Stimulated activated CD8-positive, alpha-beta memory T cell treated with anti-CD3 and anti-CD28 coated beads, Interleukin-15, amount 100 ng/mL, for 24 hours (primary cell): ENCODE data around the gene DHDH.
"Not testable (repeated sequence)": the region's sequence is repeated elsewhere in the genome, so short reads cannot be mapped to it uniquely, and the experiment has no call there.

Experiments
- DNase-seq: peaks from one replicate; pipeline ENCODE4 v3.0.0-alpha.2; 2020; ENCODE audit warnings: low read depth

The DHDH gene

GRCh38 chr19:48933382-48933932, at the start of gene DHDH:
Gene DHDH, plus strand, starts transcription at chr19:48933699. Its CDS starts 23 bp downstream, at chr19:48933722.
- peak; percentile 37 for DNase-seq

GRCh38 chr19:48883726-48884125, 49.8 kb upstream of the DHDH start:
- no peak for DNase-seq

GRCh38 chr19:48887861-48888612, 45.5 kb upstream of the DHDH start:
- no peak for DNase-seq

GRCh38 chr19:48889496-48889895, 44.0 kb upstream of the DHDH start:
- not testable (repeated sequence) for DNase-seq

- no peak for DNase-seq
These were observed 42.9 kb upstream of the DHDH start for GRCh38 chr19:48890551-48890950.

- no peak for DNase-seq
These were observed 38.3 kb upstream of the DHDH start for GRCh38 chr19:48895226-48895625.

- DNase-seq, result no peak
These were observed 37.2 kb upstream of the DHDH start for GRCh38 chr19:48896191-48896720.

- DNase-seq, result no peak
These were observed 36.3 kb upstream of the DHDH start for GRCh38 chr19:48897181-48897580.

GRCh38 chr19:48899386-48899749, 34.1 kb upstream of the DHDH start:
- not testable (repeated sequence) for DNase-seq

- DNase-seq, result peak; percentile 89
These were observed 33.6 kb upstream of the DHDH start, which contains the start of gene NUCB1 for GRCh38 chr19:48899781-48900476. Gene NUCB1, plus strand, starts transcription at chr19:48900312. Its CDS starts 485 bp downstream, at chr19:48900797.

- DNase-seq, result no peak
These were observed 32.8 kb upstream of the DHDH start for GRCh38 chr19:48900477-48901406.

- DNase-seq, result not testable (repeated sequence)
These were observed 31.2 kb upstream of the DHDH start for GRCh38 chr19:48902291-48902690.

GRCh38 chr19:48903788-48904187, 29.7 kb upstream of the DHDH start:
- not testable (repeated sequence) for DNase-seq

- DNase-seq, result no peak
These were observed 27.8 kb upstream of the DHDH start for GRCh38 chr19:48905664-48906063.

GRCh38 chr19:48906324-48906723, 27.2 kb upstream of the DHDH start:
- no peak for DNase-seq

- DNase-seq, result no peak
These were observed 25.8 kb upstream of the DHDH start for GRCh38 chr19:48907671-48908070.

GRCh38 chr19:48909424-48910077, 23.9 kb upstream of the DHDH start:
- DNase-seq, result not testable (repeated sequence)

GRCh38 chr19:48910803-48911202, 22.7 kb upstream of the DHDH start:
- no peak for DNase-seq

GRCh38 chr19:48913114-48913889, 20.2 kb upstream of the DHDH start:
- DNase-seq, result no peak

- no peak for DNase-seq
These were observed 19.3 kb upstream of the DHDH start for GRCh38 chr19:48914181-48914580.
